Neural progenitor cell (in vitro differentiated cells): Measurements from ENCODE around the gene BMP5. TPM values are rescaled to one million over a fixed set of nuclear protein-coding genes. Genes with fewer than 3 reads are reported as not detected.

Experiments
- DNase-seq: peaks from one replicate; pipeline ENCODE4 v3.0.0-alpha.2; 2016; ENCODE audit warnings: low spot score
- H2AFZ ChIP-seq: fragments of 200-600 bp; sonication (generic); replicated peaks from 2 replicates; pipeline ENCODE4 v1.6.1; 2016; ENCODE audit warnings: antibody characterized with exemption
- H3F3A ChIP-seq: fragments of 200-600 bp; sonication (generic); 2 replicates; pipeline ENCODE4 v1.6.1; 2016; ENCODE audit warnings: antibody characterized with exemption, low read depth
- H3K27ac ChIP-seq: fragments of 200-600 bp; sonication (generic); 2 replicates; pipeline ENCODE4 v1.5.1; 2016; ENCODE audit warnings: mild to moderate bottlenecking
- H3K27me3 ChIP-seq: fragments of 200-600 bp; sonication (generic); 2 replicates; pipeline ENCODE4 v1.6.1; 2016; ENCODE audit warnings: mild to moderate bottlenecking, moderate library complexity
- H3K36me3 ChIP-seq: fragments of 200-600 bp; sonication (generic); 2 replicates; pipeline ENCODE4 v1.5.1; 2016
- H3K4me1 ChIP-seq: fragments of 200-600 bp; sonication (generic); 2 replicates; pipeline ENCODE4 v1.6.1; 2016; ENCODE audit warnings: mixed run types
- H3K4me2 ChIP-seq: fragments of 200-600 bp; sonication (generic); 2 replicates; pipeline ENCODE4 v1.6.1; 2016
- H3K4me3 ChIP-seq: fragments of 200-600 bp; sonication (generic); 2 replicates; pipeline ENCODE4 v1.5.1; 2016
- H3K79me2 ChIP-seq: fragments of 200-600 bp; sonication (generic); 2 replicates; pipeline ENCODE4 v1.6.1; 2016; ENCODE audit warnings: low read depth
- H3K9ac ChIP-seq: fragments of 200-600 bp; sonication (generic); 2 replicates; pipeline ENCODE4 v1.6.1; 2016
- H3K9me3 ChIP-seq: fragments of 200-600 bp; sonication (generic); 2 replicates; pipeline ENCODE4 v1.5.1; 2016; ENCODE audit warnings: low read depth
- H4K20me1 ChIP-seq: fragments of 200-600 bp; sonication (generic); 2 replicates; pipeline ENCODE4 v1.6.1; 2016; ENCODE audit warnings: low read depth
- H3K27ac Mint-ChIP-seq: 3 replicates; pipeline ENCODE4 v1.8.0; 2021; ENCODE audit warnings: mixed read lengths
- H3K27me3 Mint-ChIP-seq: 2 replicates; pipeline ENCODE4 v1.8.0; 2022; ENCODE audit warnings: low read depth, mild to moderate bottlenecking, inconsistent platforms, moderate library complexity, mixed read lengths; ENCODE audit not compliant: insufficient read depth
- H3K36me3 Mint-ChIP-seq: 3 replicates; pipeline ENCODE4 v1.8.0; 2021; ENCODE audit warnings: mixed read lengths
- H3K4me1 Mint-ChIP-seq: 3 replicates; pipeline ENCODE4 v1.8.0; 2021; ENCODE audit warnings: mixed read lengths
- H3K4me3 Mint-ChIP-seq: 3 replicates; pipeline ENCODE4 v1.8.0; 2021; ENCODE audit warnings: mild to moderate bottlenecking, moderate library complexity, mixed read lengths
- H3K9me3 Mint-ChIP-seq: 3 replicates; pipeline ENCODE4 v1.8.0; 2020; ENCODE audit warnings: mixed read lengths
- EZH2 ChIP-seq: fragments of 200-600 bp; sonication (generic); IDR thresholded peaks from 2 replicates; pipeline ENCODE4 v1.6.1; 2017; ENCODE audit warnings: antibody characterized with exemption, mild to moderate bottlenecking, moderate library complexity
- EZH2phosphoT487 ChIP-seq: fragments of 200-600 bp; sonication (generic); IDR thresholded peaks from 2 replicates; pipeline ENCODE4 v1.6.1; 2017; ENCODE audit warnings: antibody characterized with exemption
- total RNA-seq: library from RNA; depleted of rRNA; stranded (reverse); fragments of >200 nt; gene quantifications from 2 replicates; pipeline ENCODE4 v1.2.3, GENCODE V29; 2015; ENCODE audit warnings: low replicate concordance
- TF ChIP-seq, protein P1 (sequence below): fragments of 200-600 bp; sonication (generic); IDR thresholded peaks from 2 replicates; pipeline ENCODE4 v1.5.1; 2017; ENCODE audit warnings: antibody characterized with exemption, mild to moderate bottlenecking

Gene BMP5
- total RNA-seq, 1 donor from 2014 or later: 1.5 TPM

DNA sequence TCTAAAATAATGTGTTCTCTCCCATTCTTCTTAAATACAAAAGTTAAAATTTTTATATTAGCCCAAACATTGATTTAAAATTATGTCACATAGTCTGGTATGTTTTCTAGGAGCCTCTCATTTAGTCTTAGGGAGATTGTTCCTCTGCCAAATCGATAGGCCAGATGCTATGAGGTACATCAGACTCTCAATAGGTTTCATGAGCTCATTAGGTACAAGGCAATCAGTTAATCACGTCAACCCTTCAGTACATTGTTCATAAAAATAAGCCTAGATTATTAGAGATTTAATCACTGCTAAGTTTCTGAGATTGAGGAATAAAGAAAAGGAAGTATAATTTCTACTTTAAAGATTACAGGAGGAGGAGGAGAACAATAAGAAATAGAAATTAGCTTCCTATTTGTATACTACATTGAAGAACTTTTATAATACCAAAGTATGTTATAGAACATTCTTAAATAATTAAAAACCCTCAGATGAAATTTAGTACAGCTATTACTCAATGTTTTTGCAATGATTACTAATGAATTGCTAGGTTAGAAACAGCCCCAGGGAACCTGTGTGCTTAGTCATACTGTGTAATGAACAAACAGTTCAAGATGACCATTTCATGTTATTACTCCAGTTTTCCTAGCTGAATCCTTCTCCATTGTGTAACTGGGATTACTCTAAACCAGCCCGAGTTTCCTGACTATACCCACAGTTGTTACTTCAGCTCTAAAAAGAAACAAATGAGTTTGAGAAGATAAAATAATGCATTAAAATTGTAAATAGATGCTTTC is 117.0 kb downstream of the BMP5 start:
- Histone ChIP-seq H3K9ac (no peak overlapping the region), H4K20me1 (no peaks in the 10 kb centered on the region), H3K9me3 (no peaks in the 10 kb centered on the region), H3K4me1 (no peaks in the 10 kb centered on the region), H3K27ac (no peak overlapping the region), H3K79me2 (no peaks in the 10 kb centered on the region), H3K4me2 (no peak overlapping the region), H3K27me3 (no peaks in the 10 kb centered on the region), H3F3A (no peaks in the 10 kb centered on the region), H3K4me3 (no peak overlapping the region), H3K36me3 (no peaks in the 10 kb centered on the region), H2AFZ (no peak overlapping the region)
- H3K27me3 Mint-ChIP-seq: no peaks in the 10 kb centered on the region
- no peaks in the 10 kb centered on the region for H3K9me3 Mint-ChIP-seq
- no peaks in the 10 kb centered on the region for H3K4me1 Mint-ChIP-seq
- no peak overlapping the region for H3K4me3 Mint-ChIP-seq
- no peaks in the 10 kb centered on the region for H3K36me3 Mint-ChIP-seq
- DNase-seq: no peak
- TF ChIP-seq, protein P1, sequence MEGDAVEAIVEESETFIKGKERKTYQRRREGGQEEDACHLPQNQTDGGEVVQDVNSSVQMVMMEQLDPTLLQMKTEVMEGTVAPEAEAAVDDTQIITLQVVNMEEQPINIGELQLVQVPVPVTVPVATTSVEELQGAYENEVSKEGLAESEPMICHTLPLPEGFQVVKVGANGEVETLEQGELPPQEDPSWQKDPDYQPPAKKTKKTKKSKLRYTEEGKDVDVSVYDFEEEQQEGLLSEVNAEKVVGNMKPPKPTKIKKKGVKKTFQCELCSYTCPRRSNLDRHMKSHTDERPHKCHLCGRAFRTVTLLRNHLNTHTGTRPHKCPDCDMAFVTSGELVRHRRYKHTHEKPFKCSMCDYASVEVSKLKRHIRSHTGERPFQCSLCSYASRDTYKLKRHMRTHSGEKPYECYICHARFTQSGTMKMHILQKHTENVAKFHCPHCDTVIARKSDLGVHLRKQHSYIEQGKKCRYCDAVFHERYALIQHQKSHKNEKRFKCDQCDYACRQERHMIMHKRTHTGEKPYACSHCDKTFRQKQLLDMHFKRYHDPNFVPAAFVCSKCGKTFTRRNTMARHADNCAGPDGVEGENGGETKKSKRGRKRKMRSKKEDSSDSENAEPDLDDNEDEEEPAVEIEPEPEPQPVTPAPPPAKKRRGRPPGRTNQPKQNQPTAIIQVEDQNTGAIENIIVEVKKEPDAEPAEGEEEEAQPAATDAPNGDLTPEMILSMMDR: no peak
- TF ChIP-seq EZH2phosphoT487 (no peak), EZH2 (no peak)
- no peak overlapping the region for H3K27ac Mint-ChIP-seq

GRCh38 chr6:55756531-55757031 is 118.8 kb downstream of the BMP5 start:
- H3K27ac Mint-ChIP-seq: no peak overlapping the region
- no peaks in the 10 kb centered on the region for H3F3A ChIP-seq
- TF ChIP-seq, protein P1: no peak
- TF ChIP-seq EZH2: no peak
- no peak for TF ChIP-seq EZH2phosphoT487
- no peak overlapping the region for H3K27ac ChIP-seq
- no peaks in the 10 kb centered on the region for H3K36me3 Mint-ChIP-seq
- no peaks in the 10 kb centered on the region for H3K79me2 ChIP-seq
- no peaks in the 10 kb centered on the region for H3K4me1 Mint-ChIP-seq
- H3K9ac ChIP-seq: no peak overlapping the region
- no peaks in the 10 kb centered on the region for H3K27me3 ChIP-seq
- H3K27me3 Mint-ChIP-seq: no peaks in the 10 kb centered on the region
- no peak overlapping the region for H3K4me2 ChIP-seq
- H3K36me3 ChIP-seq: no peaks in the 10 kb centered on the region
- DNase-seq: no peak
- H2AFZ ChIP-seq: no peak overlapping the region
- no peaks in the 10 kb centered on the region for H4K20me1 ChIP-seq
- H3K4me3 Mint-ChIP-seq: no peak overlapping the region
- no peaks in the 10 kb centered on the region for H3K9me3 ChIP-seq
- no peaks in the 10 kb centered on the region for H3K4me1 ChIP-seq
- no peak overlapping the region for H3K4me3 ChIP-seq
- H3K9me3 Mint-ChIP-seq: no peaks in the 10 kb centered on the region

DNA sequence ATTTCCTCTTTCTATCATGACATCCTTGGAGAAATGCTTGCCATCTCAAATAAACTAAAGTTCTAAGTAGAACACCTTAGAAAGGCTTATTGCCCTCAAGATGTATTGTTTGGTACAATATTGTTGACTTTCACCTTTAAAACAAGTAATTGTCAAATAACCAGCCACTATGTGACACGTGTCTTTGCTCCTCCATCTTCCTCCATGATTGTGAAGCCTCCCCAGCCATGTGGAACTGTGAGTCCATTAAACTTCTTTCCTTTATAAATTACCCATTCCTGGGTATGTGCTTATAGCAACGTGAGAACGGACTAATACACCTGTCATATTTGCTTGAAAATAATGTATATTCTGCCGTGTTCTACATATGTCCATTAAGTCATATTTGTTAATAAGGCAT is 126.5 kb downstream of the BMP5 start:
- H3K4me1 ChIP-seq: no peaks in the 10 kb centered on the region
- TF ChIP-seq, protein P1: no peak
- TF ChIP-seq EZH2 (no peak), EZH2phosphoT487 (no peak)
- H3K4me2 ChIP-seq: no peak overlapping the region
- H3F3A ChIP-seq: no peaks in the 10 kb centered on the region
- H3K27ac ChIP-seq: no peak overlapping the region
- no peak overlapping the region for H3K9ac ChIP-seq
- DNase-seq: no peak
- Mint-ChIP-seq H3K36me3 (no peaks in the 10 kb centered on the region), H3K4me1 (no peaks in the 10 kb centered on the region), H3K27me3 (no peaks in the 10 kb centered on the region), H3K27ac (no peak overlapping the region), H3K9me3 (peaks cover 2% of the 10 kb centered on the region), H3K4me3 (no peak overlapping the region)
- no peaks in the 10 kb centered on the region for H3K79me2 ChIP-seq
- no peak overlapping the region for H3K4me3 ChIP-seq
- H3K9me3 ChIP-seq: no peaks in the 10 kb centered on the region
- H4K20me1 ChIP-seq: no peaks in the 10 kb centered on the region
- H2AFZ ChIP-seq: no peak overlapping the region
- H3K27me3 ChIP-seq: no peaks in the 10 kb centered on the region
- H3K36me3 ChIP-seq: no peaks in the 10 kb centered on the region
